ENCODE measurements around the gene PCDHGB7. TPM values are rescaled to one million over a fixed set of nuclear protein-coding genes. Genes with fewer than 3 reads are reported as not detected.

The PCDHGB7 gene
- total and polyA plus RNA-seq, 10 of the 15 experiments (the other 5 are each of a cell fraction or from before 2014, with no cell fraction given), result 0.27 to 1.3 (median 0.54) TPM; not detected in 2

DNA sequence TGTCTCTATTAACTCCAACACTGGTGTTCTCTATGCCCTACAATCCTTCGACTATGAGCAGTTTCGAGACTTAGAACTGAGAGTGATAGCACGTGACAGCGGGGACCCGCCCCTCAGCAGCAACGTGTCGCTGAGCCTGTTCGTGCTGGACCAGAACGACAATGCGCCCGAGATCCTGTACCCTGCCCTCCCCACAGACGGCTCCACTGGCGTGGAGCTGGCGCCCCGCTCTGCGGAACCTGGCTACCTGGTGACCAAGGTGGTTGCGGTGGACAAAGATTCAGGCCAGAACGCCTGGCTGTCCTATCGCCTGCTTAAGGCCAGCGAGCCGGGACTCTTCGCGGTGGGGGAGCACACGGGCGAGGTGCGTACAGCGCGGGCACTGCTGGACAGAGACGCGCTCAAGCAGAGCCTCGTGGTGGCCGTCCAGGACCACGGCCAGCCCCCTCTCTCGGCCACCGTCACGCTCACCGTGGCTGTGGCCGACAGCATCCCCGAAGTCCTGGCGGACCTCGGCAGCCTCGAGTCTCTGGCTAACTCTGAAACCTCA, 5.3 kb downstream of the PCDHGB7 start (continued):
- TF ChIP-seq, protein P1, sequence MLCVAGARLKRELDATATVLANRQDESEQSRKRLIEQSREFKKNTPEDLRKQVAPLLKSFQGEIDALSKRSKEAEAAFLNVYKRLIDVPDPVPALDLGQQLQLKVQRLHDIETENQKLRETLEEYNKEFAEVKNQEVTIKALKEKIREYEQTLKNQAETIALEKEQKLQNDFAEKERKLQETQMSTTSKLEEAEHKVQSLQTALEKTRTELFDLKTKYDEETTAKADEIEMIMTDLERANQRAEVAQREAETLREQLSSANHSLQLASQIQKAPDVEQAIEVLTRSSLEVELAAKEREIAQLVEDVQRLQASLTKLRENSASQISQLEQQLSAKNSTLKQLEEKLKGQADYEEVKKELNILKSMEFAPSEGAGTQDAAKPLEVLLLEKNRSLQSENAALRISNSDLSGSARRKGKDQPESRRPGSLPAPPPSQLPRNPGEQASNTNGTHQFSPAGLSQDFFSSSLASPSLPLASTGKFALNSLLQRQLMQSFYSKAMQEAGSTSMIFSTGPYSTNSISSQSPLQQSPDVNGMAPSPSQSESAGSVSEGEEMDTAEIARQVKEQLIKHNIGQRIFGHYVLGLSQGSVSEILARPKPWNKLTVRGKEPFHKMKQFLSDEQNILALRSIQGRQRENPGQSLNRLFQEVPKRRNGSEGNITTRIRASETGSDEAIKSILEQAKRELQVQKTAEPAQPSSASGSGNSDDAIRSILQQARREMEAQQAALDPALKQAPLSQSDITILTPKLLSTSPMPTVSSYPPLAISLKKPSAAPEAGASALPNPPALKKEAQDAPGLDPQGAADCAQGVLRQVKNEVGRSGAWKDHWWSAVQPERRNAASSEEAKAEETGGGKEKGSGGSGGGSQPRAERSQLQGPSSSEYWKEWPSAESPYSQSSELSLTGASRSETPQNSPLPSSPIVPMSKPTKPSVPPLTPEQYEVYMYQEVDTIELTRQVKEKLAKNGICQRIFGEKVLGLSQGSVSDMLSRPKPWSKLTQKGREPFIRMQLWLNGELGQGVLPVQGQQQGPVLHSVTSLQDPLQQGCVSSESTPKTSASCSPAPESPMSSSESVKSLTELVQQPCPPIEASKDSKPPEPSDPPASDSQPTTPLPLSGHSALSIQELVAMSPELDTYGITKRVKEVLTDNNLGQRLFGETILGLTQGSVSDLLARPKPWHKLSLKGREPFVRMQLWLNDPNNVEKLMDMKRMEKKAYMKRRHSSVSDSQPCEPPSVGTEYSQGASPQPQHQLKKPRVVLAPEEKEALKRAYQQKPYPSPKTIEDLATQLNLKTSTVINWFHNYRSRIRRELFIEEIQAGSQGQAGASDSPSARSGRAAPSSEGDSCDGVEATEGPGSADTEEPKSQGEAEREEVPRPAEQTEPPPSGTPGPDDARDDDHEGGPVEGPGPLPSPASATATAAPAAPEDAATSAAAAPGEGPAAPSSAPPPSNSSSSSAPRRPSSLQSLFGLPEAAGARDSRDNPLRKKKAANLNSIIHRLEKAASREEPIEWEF (IDR thresholded peaks at IDR 0.05; ENCODE audit: insufficient replicate concordance, low read depth, low read length), result no peak
- TF ChIP-seq SREBF1 (IDR thresholded peaks at IDR 0.05; ENCODE audit: low read length), result no peak
- TF ChIP-seq STAT1 (conservative IDR thresholded peaks at IDR 0.05), result no peak
- TF ChIP-seq KAT2A (conservative IDR thresholded peaks at IDR 0.05; ENCODE audit: control insufficient read depth, low read depth, low read length), result no peak

DNA sequence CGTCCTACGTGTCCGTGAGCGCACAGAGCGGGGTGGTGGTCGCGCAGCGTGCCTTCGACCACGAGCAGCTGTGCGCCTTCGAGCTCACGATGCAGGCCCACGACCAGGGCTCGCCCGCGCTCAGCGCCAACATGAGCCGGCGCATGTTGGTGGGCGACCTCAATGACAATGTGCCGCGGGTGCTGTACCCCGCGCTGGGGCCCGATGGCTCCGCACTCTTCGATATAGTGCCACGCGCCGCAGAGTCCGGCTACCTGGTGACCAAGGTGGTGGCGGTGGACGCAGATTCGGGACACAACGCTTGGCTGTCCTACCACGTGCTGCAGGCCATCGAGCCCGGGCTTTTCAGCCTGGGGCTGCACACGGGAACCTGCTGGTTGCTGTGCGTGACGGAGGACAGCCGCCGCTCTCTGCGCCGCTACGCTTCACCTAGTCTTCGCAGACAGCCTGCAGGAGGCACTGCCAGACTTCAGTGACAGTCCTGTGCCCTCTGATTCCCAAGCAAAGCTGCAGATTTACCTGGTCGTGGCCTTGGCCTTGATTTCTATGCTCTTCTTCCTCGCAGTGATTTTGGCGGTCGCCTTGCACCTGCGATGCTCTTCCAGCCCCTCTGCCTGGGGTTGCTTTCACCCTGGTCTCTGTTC, 10.4 kb downstream of the PCDHGB7 start:
- SMC1A ChIA-PET (ENCODE audit: uncharacterized antibody, unreplicated experiment), result interaction anchor here (0.7 to 1.5 kb wide), 4 partner anchors 10 to 183 kb away, joined by 3 to 4 read pairs (median 3); partner anchors contain the start of genes PCDHB15 and PCDHGB7
- DNase-seq (ENCODE audit: low read depth, low spot score) (no peak), FAIRE-seq (no peak), ATAC-seq (no peak)
- intact Hi-C loops (cut with micrococcal nuclease; ENCODE audit: unreplicated experiment), result no loop called here
- POLR2A ChIA-PET, result no interaction called here
- Histone ChIP-seq H2AFZ (ENCODE audit: control insufficient read depth, low read depth, low read length) (no peak overlapping the region), H3K79me2 (ENCODE audit: control insufficient read depth, insufficient read depth, low read length) (no peaks in the 10 kb centered on the region), H3K9ac (ENCODE audit: control insufficient read depth, insufficient read depth, low read length) (no peak overlapping the region), H3K27me3 (replicated peaks in 1 of 2; ENCODE audit: control insufficient read depth in 2 of 2, insufficient read depth in 2 of 2, low read length in 1 of 2) (no peaks in the 10 kb centered on the region; a peak in 1 of 4 replicates), H3K4me3 (no peak overlapping the region), H3K36me3 (ENCODE audit: control insufficient read depth in 2 of 2, insufficient read depth in 2 of 2, low read length in 1 of 2) (no peaks in the 10 kb centered on the region), H4K20me1 (ENCODE audit: control insufficient read depth, insufficient read depth) (no peaks in the 10 kb centered on the region), H3K9me3 (replicated peaks; ENCODE audit: control insufficient read depth, insufficient read depth, low read length) (peaks cover 23% of the 10 kb centered on the region; the same call in 2 of the 3 replicates), H3K27ac (ENCODE audit: control insufficient read depth, insufficient read depth) (no peak overlapping the region), H3K4me1 (ENCODE audit: control insufficient read depth, insufficient read depth, low read length) (no peaks in the 10 kb centered on the region; the same call in 1 of the 2 replicates), H3K4me2 (ENCODE audit: control insufficient read depth, insufficient read depth) (no peak overlapping the region)
- in situ Hi-C loops (cut with MboI), result no loop called here
- no TSS peak for BruUV-seq (replicated peaks)
- CTCF ChIA-PET, result interaction anchor here (1.1 to 4.2 kb wide), 5 partner anchors 15 to 136 kb away, joined by 3 to 61 read pairs (median 3); partner anchors contain the start of genes PCDHGA10 and PCDHGC3
- RAD21 ChIA-PET (ENCODE audit: unreplicated experiment), result no interaction called here
- 97% methylated on average over 52 of the region's 53 CpGs for WGBS (ENCODE audit: insufficient coverage, insufficient replicate concordance, low lambda C conversion rate, missing lambda C conversion rate)
- TF ChIP-seq, protein P2, sequence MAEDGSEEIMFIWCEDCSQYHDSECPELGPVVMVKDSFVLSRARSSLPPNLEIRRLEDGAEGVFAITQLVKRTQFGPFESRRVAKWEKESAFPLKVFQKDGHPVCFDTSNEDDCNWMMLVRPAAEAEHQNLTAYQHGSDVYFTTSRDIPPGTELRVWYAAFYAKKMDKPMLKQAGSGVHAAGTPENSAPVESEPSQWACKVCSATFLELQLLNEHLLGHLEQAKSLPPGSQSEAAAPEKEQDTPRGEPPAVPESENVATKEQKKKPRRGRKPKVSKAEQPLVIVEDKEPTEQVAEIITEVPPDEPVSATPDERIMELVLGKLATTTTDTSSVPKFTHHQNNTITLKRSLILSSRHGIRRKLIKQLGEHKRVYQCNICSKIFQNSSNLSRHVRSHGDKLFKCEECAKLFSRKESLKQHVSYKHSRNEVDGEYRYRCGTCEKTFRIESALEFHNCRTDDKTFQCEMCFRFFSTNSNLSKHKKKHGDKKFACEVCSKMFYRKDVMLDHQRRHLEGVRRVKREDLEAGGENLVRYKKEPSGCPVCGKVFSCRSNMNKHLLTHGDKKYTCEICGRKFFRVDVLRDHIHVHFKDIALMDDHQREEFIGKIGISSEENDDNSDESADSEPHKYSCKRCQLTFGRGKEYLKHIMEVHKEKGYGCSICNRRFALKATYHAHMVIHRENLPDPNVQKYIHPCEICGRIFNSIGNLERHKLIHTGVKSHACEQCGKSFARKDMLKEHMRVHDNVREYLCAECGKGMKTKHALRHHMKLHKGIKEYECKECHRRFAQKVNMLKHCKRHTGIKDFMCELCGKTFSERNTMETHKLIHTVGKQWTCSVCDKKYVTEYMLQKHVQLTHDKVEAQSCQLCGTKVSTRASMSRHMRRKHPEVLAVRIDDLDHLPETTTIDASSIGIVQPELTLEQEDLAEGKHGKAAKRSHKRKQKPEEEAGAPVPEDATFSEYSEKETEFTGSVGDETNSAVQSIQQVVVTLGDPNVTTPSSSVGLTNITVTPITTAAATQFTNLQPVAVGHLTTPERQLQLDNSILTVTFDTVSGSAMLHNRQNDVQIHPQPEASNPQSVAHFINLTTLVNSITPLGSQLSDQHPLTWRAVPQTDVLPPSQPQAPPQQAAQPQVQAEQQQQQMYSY (CRISPR knock-in tag; IDR thresholded peaks at IDR 0.05), result no peak
- TF ChIP-seq, protein P3, sequence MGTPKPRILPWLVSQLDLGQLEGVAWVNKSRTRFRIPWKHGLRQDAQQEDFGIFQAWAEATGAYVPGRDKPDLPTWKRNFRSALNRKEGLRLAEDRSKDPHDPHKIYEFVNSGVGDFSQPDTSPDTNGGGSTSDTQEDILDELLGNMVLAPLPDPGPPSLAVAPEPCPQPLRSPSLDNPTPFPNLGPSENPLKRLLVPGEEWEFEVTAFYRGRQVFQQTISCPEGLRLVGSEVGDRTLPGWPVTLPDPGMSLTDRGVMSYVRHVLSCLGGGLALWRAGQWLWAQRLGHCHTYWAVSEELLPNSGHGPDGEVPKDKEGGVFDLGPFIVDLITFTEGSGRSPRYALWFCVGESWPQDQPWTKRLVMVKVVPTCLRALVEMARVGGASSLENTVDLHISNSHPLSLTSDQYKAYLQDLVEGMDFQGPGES (IDR thresholded peaks at IDR 0.05), result no peak
- TF ChIP-seq RAD51 (IDR thresholded peaks at IDR 0.05) (no peak), WRNIP1 (IDR thresholded peaks at IDR 0.05; ENCODE audit: borderline replicate concordance, low read depth, low read length) (no peak), NR2C1 (IDR thresholded peaks at IDR 0.05) (no peak), RUNX3 (IDR thresholded peaks at IDR 0.05; ENCODE audit: low read length) (no peak), CHD2 (IDR thresholded peaks at IDR 0.05; ENCODE audit: borderline replicate concordance, low read depth, low read length) (no peak), RB1 (IDR thresholded peaks at IDR 0.05; ENCODE audit: borderline replicate concordance) (no peak)
